HK-2 (cell line): Measurements from ENCODE around the gene PMPCA.
"Not testable (repeated sequence)": the region's sequence is repeated elsewhere in the genome, so short reads cannot be mapped to it uniquely, and the experiment has no call there.

ENCODE experiments used
- DNase-seq: peaks from one replicate; pipeline ENCODE4 v3.0.0-alpha.2; 2018; ENCODE audit not compliant: unreplicated experiment

Gene PMPCA

GRCh38 chr9:136412962-136413361, 2.5 kb downstream of the PMPCA start:
- DNase-seq: no peak

DNA sequence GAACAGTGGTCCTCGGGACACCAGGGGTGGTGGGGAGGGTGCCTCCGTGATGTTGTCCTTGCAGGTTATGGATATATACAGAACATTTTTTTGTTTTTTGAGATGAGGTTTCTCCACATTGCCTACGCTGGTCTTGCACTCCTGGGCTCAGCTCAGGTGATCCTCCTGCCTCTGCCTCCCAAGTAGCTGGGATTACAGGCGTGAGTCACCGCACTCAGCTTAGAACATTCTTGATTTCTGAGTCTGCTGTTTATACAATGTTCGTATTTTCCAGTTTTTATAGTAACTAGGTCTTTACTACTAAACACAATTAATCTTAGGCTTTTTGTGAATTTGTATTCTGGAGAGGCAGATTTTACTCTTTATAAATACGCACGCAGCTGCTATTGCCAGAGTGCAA, 6.0 kb downstream of the PMPCA start:
- no peak for DNase-seq

GRCh38 chr9:136416914-136417313, 6.5 kb downstream of the PMPCA start:
- no peak for DNase-seq

DNA sequence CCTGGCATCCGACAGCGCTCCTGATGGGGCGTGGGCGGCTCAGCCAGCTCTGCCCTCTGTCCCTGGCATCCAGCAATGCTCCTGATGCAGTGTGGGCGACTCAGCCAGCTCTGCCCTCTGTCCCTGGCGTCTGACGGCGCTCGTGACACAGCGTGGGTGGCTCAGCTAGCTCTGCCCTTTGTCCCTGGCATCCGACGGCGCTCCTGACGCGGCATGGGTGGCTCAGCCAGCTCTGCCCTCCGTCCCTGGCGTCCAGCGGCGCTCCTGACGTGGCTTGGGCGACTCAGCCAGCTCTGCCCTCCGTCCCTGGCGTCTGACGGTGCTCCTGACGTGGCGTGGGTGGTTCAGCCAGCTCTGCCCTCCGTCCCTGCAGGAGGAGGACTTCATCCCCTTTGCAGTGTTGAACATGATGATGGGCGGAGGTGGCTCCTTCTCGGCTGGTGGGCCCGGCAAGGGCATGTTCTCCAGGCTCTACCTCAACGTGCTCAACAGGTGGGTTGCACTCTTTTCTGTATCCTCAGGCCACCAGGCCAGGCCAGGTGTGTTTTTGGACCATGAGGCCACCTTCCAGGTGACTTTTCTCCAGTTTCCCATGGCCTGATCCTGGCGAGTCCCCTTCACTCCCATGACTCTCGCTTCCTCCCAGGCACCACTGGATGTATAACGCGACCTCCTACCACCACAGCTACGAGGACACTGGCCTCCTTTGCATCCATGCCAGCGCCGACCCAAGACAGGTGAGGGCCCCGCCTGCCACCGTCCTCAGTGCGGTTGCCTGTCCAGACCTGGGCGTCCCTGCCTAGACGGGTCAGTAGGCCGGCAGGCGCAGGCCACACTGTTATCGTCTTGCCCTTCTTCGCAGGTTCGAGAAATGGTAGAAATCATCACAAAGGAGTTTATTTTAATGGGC, 8.0 kb downstream of the PMPCA start:
- DNase-seq: no peak

DNA sequence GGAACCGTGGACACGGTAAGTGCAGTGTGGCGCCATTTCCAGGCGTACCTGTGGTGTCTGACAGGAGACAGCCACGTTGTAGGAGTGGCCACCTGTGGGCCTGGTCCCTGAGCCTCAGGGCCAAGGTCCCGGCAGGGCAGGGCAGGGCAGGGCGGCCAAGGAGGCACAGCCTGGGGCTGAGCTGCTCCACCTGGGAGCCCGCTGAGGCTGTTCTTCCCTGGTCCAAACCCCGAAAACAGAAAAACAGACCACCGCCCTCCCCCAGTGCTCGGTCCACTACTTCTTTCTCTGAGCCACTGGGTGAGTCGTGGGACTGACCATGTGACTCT, 8.6 kb downstream of the PMPCA start:
- DNase-seq: no peak

- DNase-seq: no peak
Measured at GRCh38 chr9:136421791-136422190, 11.3 kb downstream of the PMPCA start.

DNA sequence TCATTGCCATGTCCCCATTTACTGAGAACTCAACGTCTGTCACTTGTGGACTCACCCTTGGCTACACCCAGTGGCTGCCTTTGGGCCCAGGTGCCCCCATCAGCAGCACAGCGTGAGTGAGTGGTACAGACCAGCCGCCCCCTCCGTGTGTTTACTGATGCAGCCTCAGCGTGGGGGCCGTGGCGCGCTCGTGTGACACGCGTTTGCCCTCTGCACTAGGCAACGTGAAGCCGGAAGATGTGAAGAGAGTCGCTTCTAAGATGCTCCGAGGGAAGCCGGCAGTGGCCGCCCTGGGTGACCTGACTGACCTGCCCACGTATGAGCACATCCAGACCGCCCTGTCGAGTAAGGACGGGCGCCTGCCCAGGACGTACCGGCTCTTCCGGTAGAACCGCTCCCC, 12.4 kb downstream of the PMPCA start:
- no peak for DNase-seq

DNA sequence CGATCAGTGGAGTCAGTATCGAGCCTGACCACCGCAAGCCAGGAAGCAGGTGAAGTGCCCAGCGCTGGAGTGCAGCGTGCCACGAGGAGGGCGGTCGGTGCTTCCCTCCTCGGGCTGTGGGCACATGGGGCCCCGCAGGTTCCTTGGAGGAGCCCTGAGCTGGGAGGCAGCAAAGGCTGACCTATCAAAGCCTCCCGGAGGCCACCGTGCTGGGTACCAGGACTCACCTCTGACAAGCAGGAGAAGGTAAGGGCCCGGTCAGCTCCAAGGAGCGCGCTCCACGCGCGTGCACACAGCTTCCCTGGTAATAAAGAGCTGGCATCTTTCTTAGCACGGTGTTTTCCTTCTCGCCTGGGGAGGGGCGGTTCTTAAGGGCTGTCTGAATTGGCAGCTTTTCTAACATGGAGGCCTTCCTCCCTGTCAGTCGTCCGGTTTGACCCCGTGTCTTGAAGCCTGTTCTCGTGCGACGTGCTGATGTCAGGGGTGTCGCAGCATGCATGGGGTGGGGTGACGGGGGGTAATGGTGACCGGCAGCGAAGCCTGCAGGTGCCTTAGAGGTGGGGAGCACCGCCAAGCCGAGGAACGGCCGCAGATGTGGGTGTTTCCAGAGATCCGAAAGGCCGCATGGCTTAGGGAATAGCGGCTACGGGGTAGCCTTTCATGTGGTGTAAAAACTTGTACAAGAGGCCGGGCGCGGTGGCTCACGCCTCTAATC, 13.1 kb downstream of the PMPCA start:
- DNase-seq: no peak

GRCh38 chr9:136424750-136425362, 14.4 kb downstream of the PMPCA start:
- DNase-seq: no peak

DNA sequence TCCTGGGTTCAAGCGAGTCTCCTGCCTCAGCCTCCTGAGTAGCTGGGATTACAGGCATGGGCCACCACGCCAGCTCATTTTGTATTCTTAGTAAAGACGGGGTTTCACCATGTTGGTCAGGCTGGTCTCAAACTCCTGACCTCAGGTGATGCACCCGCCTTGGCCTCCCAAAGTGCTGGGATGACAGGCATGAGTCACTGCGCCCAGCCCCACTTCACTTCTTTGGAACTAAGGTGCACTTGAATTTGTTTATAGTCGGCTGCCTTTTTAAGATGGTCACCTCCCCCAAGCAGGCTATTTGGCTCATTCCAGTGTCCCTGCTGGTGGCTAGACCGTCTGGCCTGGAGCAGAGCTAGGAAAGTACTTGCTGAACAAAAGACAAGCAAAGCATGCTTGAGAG, 14.9 kb downstream of the PMPCA start:
- DNase-seq: not testable (repeated sequence)

DNA sequence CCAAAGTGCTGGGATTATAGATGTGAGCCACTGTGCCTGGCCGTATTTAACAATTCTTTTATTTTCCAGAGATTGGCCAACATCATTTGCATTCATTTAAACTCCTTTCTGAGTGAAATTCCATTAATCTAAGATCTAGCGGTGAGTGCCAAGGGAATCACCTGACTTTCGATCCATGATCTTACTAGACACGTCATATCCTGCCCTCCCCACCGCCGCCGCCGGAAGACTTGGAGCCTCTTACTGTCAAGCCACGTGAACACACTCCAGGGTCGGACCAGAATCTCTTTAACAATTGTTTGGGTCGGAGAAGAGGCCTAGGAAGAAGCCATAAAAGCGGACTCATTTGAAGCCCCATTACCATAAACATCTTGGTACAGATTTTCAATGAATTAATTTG, 16.3 kb downstream of the PMPCA start:
- no peak for DNase-seq

DNA sequence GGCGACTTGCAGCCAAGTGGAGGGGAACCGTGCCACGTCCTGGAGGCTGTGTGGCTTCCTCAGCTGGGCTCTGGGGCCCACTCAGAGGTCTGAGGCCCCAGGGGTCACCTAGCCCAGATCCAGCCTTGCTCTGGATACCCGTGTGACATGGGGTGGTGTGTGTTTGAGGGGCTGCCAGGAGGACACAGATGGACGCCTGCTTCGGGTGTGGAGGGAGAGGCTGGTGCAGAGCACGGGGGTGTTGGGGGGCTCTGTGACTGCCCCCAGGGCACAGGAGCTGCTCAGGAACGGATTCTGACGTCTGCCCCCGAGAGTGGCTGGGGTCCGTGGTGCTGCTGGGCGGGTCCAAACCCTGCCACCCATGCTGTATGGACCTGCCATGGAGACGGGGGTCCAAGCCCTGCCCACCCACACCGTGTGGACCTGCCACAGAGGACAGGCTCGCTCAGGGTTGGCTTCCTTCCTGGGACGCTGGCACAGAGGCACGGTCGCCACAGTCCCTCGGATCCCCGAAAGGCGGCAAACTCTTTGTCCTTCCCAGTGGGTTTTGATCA, 18.7 kb downstream of the PMPCA start:
- no peak for DNase-seq

DNA sequence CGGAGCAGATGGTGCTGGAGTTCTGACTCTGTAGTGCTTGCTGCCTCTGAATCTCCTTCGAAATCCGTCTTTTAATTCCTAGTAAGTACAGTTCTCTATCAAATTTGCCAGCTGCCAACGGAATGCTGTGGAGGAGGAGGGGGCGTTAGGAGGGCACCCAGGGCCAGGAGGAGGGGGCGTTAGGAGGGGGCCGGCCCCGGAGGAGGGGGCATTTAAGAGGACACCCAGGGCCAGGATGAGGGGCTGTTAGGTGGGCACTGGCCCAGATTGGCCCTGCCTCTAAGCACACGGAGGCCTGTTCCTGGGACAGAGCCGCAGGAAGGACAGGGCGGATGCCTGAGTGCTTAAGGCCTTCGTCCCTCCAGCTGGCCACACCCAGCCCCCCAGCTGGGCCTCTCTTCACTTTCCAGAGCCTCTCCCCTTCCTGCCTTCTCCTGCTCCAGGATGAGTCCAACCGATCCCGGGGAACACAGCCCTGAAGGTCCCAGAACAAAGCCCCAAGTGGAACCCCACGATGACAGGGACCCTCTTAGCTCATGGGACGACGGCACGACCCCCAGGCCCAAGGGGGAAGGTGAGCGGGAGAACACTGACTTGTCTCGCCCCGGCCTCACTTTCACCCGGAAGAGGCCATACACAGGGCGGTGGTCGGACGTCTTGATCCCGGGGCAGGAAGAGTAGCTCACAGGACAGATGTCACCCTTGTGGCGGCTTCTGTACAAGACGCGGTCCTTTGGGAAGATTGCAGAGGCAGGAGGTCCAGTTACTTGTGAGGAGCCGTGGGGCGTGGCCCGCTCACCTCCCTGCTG, 19.4 kb downstream of the PMPCA start:
- DNase-seq: no peak

GRCh38 chr9:136430588-136431234, 20.3 kb downstream of the PMPCA start:
- no peak for DNase-seq

- no peak for DNase-seq
Measured at GRCh38 chr9:136431782-136432350, 21.4 kb downstream of the PMPCA start.

- no peak for DNase-seq
Measured at GRCh38 chr9:136432591-136432990, 22.1 kb downstream of the PMPCA start.

DNA sequence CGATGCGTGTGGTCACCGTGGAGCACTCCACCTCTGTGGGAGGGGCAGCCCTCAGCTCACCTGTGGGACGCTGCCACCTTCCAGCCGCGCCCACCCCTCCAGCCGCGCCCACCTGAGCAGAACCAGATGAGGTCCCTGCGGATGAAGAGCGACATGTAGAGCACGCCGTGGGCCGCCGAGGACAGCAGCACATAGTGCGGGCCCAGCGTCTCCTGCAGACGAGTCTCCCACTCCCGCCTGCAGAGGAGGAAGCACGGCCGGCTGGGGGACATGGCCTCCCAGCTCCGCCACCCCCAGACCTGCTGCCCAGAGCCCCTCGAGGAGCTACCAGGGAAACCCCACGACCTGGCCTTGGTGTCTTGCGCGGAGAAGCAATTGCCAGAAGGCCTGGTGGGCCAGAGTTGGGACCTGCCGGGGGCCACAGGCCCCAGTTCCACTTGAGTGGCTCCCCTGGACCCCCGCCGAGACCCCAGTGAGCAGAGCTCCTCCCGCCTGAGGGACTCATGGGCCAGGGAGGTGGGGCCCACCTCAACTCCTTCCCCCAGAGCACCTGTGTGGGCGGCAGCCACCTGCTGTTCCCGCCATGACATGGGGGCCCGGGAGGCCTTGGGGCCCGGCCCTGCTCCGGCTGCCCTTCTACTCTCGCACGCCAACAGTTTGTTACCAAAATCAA, 22.7 kb downstream of the PMPCA start:
- no peak for DNase-seq

- no peak for DNase-seq
Measured at GRCh38 chr9:136433849-136434579, 23.6 kb downstream of the PMPCA start.

DNA sequence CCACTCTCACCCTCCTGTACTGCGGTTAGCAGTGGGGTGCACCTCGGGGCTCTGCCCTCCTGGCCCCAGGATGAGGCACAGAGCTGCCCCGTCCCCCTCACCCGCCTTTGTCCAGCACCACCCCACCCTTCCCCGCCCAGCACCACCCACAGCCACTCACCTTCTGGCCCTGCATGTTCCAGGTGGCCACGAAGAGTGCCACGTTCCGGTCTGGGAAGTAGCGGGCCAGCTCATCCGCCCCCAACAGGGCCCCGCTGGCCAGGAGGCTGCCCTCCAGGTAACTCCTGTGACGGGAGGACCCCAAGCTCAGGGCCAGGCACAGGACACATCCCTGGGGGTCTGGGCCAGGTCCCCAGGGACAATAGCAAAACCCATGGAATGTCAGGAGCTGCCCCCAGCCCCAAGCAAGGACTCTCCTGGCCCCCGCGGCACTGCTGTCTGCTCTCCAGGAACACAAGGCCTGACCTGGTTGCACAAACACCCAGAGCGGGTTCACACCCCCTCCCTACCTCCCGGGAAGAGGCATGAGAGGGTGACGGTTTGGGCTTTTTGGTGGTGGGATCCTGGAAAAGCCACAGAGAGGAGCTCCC, 24.2 kb downstream of the PMPCA start:
- no peak for DNase-seq
